ENCODE measurements around the gene TRIM72. TPM values are rescaled to one million over a fixed set of nuclear protein-coding genes. Genes with fewer than 3 reads are reported as not detected.
"Not testable (repeated sequence)": the region's sequence is repeated elsewhere in the genome, so short reads cannot be mapped to it uniquely, and the experiment has no call there.

TRIM72 gene
- total RNA-seq, 6 experiments from 2014 or later: 0.06 TPM; not detected in 5

DNA sequence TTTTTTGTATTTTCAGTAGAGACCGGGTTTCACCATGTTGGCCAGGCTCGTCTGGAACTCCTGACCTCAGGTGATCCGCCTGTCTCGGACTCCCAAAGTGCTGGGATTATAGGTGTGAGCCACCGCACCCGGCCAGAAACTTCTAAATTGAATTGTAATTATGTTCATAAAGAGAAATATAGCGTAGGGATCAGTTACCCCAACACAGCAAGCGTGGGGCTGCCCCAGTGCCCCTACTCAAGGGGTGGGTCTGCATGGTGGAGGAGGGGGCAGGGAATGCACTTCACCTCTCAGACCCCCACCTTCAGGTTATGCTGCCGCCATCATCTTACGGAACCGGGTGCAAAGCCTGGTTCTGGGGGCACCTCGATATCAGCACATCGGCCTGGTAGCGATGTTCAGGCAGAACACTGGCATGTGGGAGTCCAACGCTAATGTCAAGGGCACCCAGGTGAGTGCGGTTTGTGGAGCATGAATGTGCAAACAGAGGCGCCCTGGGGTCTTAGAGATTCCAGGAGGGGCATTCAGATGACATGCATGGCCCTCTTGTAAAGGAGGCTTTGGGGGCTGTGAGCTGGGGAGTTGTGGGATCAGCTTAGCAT, 63.8 kb downstream of the TRIM72 start:
- ATAC-seq (no peak), DNase-seq (no peak)
- Histone ChIP-seq H3K4me1 (no peaks in the 10 kb centered on the region), H3K27ac (no peak overlapping the region), H3K9me3 (no peaks in the 10 kb centered on the region), H3K27me3 (no peaks in the 10 kb centered on the region), H3K4me3 (no peak overlapping the region), H3K36me3 (no peaks in the 10 kb centered on the region)
- TF ChIP-seq, protein P1, sequence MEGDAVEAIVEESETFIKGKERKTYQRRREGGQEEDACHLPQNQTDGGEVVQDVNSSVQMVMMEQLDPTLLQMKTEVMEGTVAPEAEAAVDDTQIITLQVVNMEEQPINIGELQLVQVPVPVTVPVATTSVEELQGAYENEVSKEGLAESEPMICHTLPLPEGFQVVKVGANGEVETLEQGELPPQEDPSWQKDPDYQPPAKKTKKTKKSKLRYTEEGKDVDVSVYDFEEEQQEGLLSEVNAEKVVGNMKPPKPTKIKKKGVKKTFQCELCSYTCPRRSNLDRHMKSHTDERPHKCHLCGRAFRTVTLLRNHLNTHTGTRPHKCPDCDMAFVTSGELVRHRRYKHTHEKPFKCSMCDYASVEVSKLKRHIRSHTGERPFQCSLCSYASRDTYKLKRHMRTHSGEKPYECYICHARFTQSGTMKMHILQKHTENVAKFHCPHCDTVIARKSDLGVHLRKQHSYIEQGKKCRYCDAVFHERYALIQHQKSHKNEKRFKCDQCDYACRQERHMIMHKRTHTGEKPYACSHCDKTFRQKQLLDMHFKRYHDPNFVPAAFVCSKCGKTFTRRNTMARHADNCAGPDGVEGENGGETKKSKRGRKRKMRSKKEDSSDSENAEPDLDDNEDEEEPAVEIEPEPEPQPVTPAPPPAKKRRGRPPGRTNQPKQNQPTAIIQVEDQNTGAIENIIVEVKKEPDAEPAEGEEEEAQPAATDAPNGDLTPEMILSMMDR (IDR thresholded peaks at IDR 0.05): no peak
- TF ChIP-seq POLR2A (IDR thresholded peaks at IDR 0.05): no peak
- WGBS (ENCODE audit: insufficient coverage, low coverage, low lambda C conversion rate, missing lambda C conversion rate): 75% methylated on average over 6 of the region's 17 CpGs
- intact Hi-C loops (cut with DNase I): loop anchor here in 1 of 2 donors (5.0 kb wide), 1 partner anchor 50 kb away; no protein-coding TSS in a partner anchor

GRCh38 chr16:31278853-31279252, 64.9 kb downstream of the TRIM72 start:
- WGBS (ENCODE audit: insufficient coverage, low coverage, low lambda C conversion rate, missing lambda C conversion rate): 59% methylated on average over 2 of the region's 4 CpGs
- not testable (repeated sequence) for ATAC-seq, H3K9me3 ChIP-seq, H3K27me3 ChIP-seq, H3K4me1 ChIP-seq, H3K4me3 ChIP-seq, DNase-seq, H3K36me3 ChIP-seq, H3K27ac ChIP-seq
- intact Hi-C loops (cut with DNase I): loop anchor here in 1 of 2 donors (5.0 kb wide), 1 partner anchor 48 kb away; no protein-coding TSS in a partner anchor

Small RNA genes within 50 kb of the gene (small RNA-seq; reads per million reads assigned to genes)
- gene AC009088.4: 0 reads per million in 2 experiments
- 0 reads per million in 2 experiments for gene NDUFA3P6

Other genes with a start within 250 kb of the TRIM72 start
- gene HSD3B7, start 228.9 kb upstream of the TRIM72 start, total RNA-seq: 100 to 1,000 TPM in 3 of 6 experiments, 10 to 100 TPM in 3; 54.6 to 219 (median 86.9) TPM
- 1 to 10 TPM in 4 of 6 experiments, under 1 TPM in 2; 0.61 to 4.5 (median 2.6) TPM for gene STX1B, start 203.5 kb upstream of the TRIM72 start, total RNA-seq
- 10 to 100 TPM; 18.8 to 52.8 (median 23.6) TPM for gene STX4, start 180.6 kb upstream of the TRIM72 start, total RNA-seq
- 1 to 10 TPM; 2.0 to 4.6 (median 3.5) TPM for gene ZNF668, start 139.9 kb upstream of the TRIM72 start, total RNA-seq
- gene ZNF646, start 139.7 kb upstream of the TRIM72 start, total RNA-seq: 1 to 10 TPM; 4.2 to 5.0 (median 4.5) TPM
- gene PRSS53, start 125.2 kb upstream of the TRIM72 start, total RNA-seq: 10 to 100 TPM in 1 of 6 experiments, 1 to 10 TPM in 5; 2.3 to 14.8 (median 3.9) TPM
- 100 to 1,000 TPM; 102 to 297 (median 199) TPM for gene VKORC1, start 119.3 kb upstream of the TRIM72 start, total RNA-seq
- 10 to 100 TPM; 34.8 to 61.5 (median 41.8) TPM for gene BCKDK, start 105.7 kb upstream of the TRIM72 start, total RNA-seq
- gene KAT8, start 96.5 kb upstream of the TRIM72 start, total RNA-seq: 10 to 100 TPM; 20.4 to 29.9 (median 25.2) TPM
- 10 to 100 TPM in 4 of 6 experiments, 1 to 10 TPM in 2; 5.6 to 20.0 (median 13.1) TPM for gene PRSS8, start 78.4 kb upstream of the TRIM72 start, total RNA-seq
- gene PRSS36, start 64.1 kb upstream of the TRIM72 start, total RNA-seq: 1 to 10 TPM in 3 of 6 experiments, under 1 TPM in 3; 0.25 to 1.6 (median 1.0) TPM
- gene FUS, start 34.0 kb upstream of the TRIM72 start, total RNA-seq: 10 to 100 TPM; 18.7 to 69.7 (median 40.4) TPM
- gene PYCARD, start 11.4 kb upstream of the TRIM72 start, total RNA-seq: 10 to 100 TPM in 3 of 6 experiments, 1 to 10 TPM in 3; 5.7 to 14.9 (median 9.6) TPM
- gene PYDC1, start 3.0 kb downstream of the TRIM72 start, total RNA-seq: not detected
- 10 to 100 TPM in 1 of 6 experiments, 1 to 10 TPM in 5; 2.7 to 11.6 (median 4.3) TPM for gene ITGAM, start 45.9 kb downstream of the TRIM72 start, total RNA-seq
- gene ITGAX, start 141.1 kb downstream of the TRIM72 start, total RNA-seq: 10 to 100 TPM in 1 of 6 experiments, 1 to 10 TPM in 5; 2.0 to 15.3 (median 5.2) TPM
- gene ITGAD, start 179.2 kb downstream of the TRIM72 start, total RNA-seq: 1 to 10 TPM in 1 of 6 experiments, under 1 TPM in 3, not detected in 2; 0.13 to 2.0 (median 0.69) TPM
- gene COX6A2, start 214.2 kb downstream of the TRIM72 start, total RNA-seq: 1 to 10 TPM in 4 of 6 experiments, not detected in 2; 4.1 to 6.0 (median 4.6) TPM
- under 1 TPM; 0.19 to 0.68 (median 0.36) TPM for gene ZNF843, start 228.7 kb downstream of the TRIM72 start, total RNA-seq
- gene ARMC5, start 245.4 kb downstream of the TRIM72 start, total RNA-seq: 10 to 100 TPM in 3 of 6 experiments, 1 to 10 TPM in 3; 3.9 to 20.9 (median 11.0) TPM